Stimulated activated CD8-positive, alpha-beta memory T cell treated with anti-CD3 and anti-CD28 coated beads, Interleukin-15, amount 100 ng/mL, for 4 hours (primary cell): ENCODE results near the gene BCAT1.

Experiments used
- DNase-seq, 2 donors: peaks; one replicate each; pipeline ENCODE4 v3.0.0-alpha.2; 2020; ENCODE audit warnings: low read depth in 2 of 2

Gene BCAT1

DNA sequence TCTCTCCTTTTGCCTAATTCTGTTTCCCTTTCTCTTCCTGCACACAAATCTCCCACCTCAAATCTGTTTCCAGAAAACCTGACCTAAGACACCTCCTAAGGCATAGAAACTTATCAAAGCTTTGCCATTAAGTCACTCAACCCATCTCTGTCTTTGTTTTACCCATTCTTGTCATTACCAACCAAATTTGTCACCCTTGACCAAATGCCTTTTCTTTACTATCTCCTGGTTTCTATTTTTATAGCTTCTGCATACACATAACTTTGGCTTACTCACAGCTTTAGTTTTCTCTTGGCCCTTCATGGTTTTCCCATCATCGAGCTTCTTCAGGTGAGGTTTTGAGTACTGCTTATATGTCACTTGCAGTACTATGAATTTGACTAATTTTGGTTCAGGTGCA, 184.2 kb downstream of the BCAT1 start:
- DNase-seq: no peak

GRCh38 chr12:24760606-24761378, 188.1 kb downstream of the BCAT1 start:
- no peak for DNase-seq

- no peak for DNase-seq
Measured at GRCh38 chr12:24760162-24760561, 188.7 kb downstream of the BCAT1 start.
